Thyroid gland (tissue), 4 donors: ENCODE data around the gene CEP83. TPM values are rescaled to one million over a fixed set of nuclear protein-coding genes. Genes with fewer than 3 reads are reported as not detected.
A peak's percentile ranks its signal among the peaks of the same experiment; 100 is the strongest.

Experiments used
- DNase-seq, 2 donors: peaks; one replicate each; pipeline ENCODE4 v3.0.0-alpha.2; 2019
- H3K27ac ChIP-seq, 3 donors: fragments of 200-600 bp; sonication (generic); 1 replicate in 2 of 3; 2 replicates in 1 of 3; pipeline ENCODE4 v1.5.1; 2016 to 2019; ENCODE audit warnings: mild to moderate bottlenecking in 1 of 3, moderate library complexity in 1 of 3
- H3K27me3 ChIP-seq: fragments of 200-600 bp; sonication (generic); one replicate; pipeline ENCODE4 v1.5.1; 2019
- H3K36me3 ChIP-seq, 2 donors: fragments of 200-600 bp; sonication (generic); one replicate each; pipeline ENCODE4 v1.5.1; 2016 to 2019
- H3K4me1 ChIP-seq, 2 donors: fragments of 200-600 bp; sonication (generic); one replicate each; pipeline ENCODE4 v1.5.1; 2017 to 2019
- H3K4me3 ChIP-seq, 3 donors: fragments of 200-600 bp; sonication (generic); replicated peaks in 1 of 3; 1 replicate in 2 of 3; 2 replicates in 1 of 3; pipeline ENCODE4 v1.5.1; 2016; ENCODE audit warnings: mild to moderate bottlenecking in 1 of 3
- H3K9me3 ChIP-seq: fragments of 200-600 bp; sonication (generic); one replicate; pipeline ENCODE4 v1.5.1; 2017
- POLR2A ChIP-seq, 2 donors: fragments of 450-650 bp; IDR thresholded peaks; one replicate each; pipeline ENCODE4 v1.6.1; 2017; ENCODE audit warnings: antibody characterized with exemption in 2 of 2, mild to moderate bottlenecking in 2 of 2, moderate library complexity in 1 of 2
- WGBS, 2 donors: methylation state at CpG; one replicate each; pipeline ENCODE4 v1.1.5; 2017; 5-methylcytosine and 5-hydroxymethylcytosine counted together
- intact Hi-C: fragments of 100-400 bp; cut with DNase I; formaldehyde crosslinking; loops from one replicate; pipeline ENCODE4 v1.15.1; 2023
- total RNA-seq, 4 donors: library from RNA; depleted of rRNA; stranded (reverse); fragments of >200 nt; gene quantifications; one replicate each; pipeline ENCODE4 v1.2.3, GENCODE V29; 2016
- TF ChIP-seq, protein P1 (sequence below), 6 experiments: fragments of 200-600 bp in 3 of 6; fragments of 450-650 bp in 3 of 6; sonication (generic) in 3 of 6; IDR thresholded peaks; one replicate each; pipeline ENCODE4 v1.5.1; 2016 to 2019; ENCODE audit warnings: antibody characterized with exemption in 6 of 6, mild to moderate bottlenecking in 2 of 6, inconsistent platforms in 1 of 6, moderate library complexity in 1 of 6

The CEP83 gene
- total RNA-seq, 4 donors from 2014 or later, result 24.1 to 41.9 (median 29.4) TPM

DNA sequence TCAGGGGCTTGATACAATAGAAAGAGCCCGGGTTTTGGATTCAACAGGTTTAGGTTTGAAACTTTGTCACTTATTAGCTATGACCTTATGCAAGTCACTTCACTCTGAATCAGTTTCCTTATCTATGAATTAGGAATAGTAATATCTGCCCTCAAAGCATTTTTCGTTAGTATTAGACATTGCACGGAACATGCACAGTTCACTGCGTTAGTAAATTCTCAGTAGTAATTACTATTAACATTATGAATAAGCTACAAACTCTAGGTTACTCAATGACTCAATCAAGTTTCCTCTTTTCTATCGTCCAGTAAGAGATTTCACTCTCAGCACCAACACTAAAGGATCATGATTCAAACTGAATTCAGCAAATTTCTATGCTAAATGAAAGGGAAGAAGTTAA is 150.3 kb downstream of the CEP83 start:
- H3K36me3 ChIP-seq, result no peaks in the 10 kb centered on the region
- no peak overlapping the region for H3K27ac ChIP-seq
- H3K27me3 ChIP-seq, result no peaks in the 10 kb centered on the region
- intact Hi-C loops, result no loop called here
- peaks cover 10 to 23% of the 10 kb centered on the region in 2 donors for H3K4me1 ChIP-seq
- WGBS, 2 donors, result 94 to 97% methylated on average over 5 of the region's 5 CpGs
- no peaks in the 10 kb centered on the region for H3K9me3 ChIP-seq
- TF ChIP-seq, protein P1, sequence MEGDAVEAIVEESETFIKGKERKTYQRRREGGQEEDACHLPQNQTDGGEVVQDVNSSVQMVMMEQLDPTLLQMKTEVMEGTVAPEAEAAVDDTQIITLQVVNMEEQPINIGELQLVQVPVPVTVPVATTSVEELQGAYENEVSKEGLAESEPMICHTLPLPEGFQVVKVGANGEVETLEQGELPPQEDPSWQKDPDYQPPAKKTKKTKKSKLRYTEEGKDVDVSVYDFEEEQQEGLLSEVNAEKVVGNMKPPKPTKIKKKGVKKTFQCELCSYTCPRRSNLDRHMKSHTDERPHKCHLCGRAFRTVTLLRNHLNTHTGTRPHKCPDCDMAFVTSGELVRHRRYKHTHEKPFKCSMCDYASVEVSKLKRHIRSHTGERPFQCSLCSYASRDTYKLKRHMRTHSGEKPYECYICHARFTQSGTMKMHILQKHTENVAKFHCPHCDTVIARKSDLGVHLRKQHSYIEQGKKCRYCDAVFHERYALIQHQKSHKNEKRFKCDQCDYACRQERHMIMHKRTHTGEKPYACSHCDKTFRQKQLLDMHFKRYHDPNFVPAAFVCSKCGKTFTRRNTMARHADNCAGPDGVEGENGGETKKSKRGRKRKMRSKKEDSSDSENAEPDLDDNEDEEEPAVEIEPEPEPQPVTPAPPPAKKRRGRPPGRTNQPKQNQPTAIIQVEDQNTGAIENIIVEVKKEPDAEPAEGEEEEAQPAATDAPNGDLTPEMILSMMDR (IDR thresholded peaks at IDR 0.05), result no peak
- TF ChIP-seq POLR2A (IDR thresholded peaks at IDR 0.05), result no peak
- H3K4me3 ChIP-seq, result no peak overlapping the region
- no peak for DNase-seq

DNA sequence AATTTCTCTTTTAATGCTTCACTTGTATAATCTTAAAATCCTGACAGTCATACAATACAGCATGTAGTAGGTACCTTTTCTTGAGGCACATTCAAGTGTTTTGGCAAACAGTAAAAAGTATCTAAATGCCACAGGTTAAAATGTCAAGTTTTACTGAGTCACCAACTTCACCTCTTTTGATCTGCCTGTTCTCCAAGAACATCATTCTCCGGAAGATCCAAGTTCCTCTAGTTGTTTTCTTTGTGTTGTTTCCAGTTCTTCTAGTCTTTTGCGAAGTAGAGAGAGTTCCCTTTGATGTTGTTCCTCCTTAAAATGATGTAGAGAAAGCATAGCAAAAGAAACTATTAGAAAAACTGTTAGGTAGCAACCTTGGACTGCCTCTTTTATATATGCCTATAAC is 151.1 kb downstream of the CEP83 start:
- Histone ChIP-seq H3K4me1 (peaks cover 13 to 27% of the 10 kb centered on the region in 2 donors), H3K9me3 (no peaks in the 10 kb centered on the region), H3K27ac (peak overlapping the region in 1 of 3 donors; percentile 30), H3K27me3 (no peaks in the 10 kb centered on the region), H3K4me3 (no peak overlapping the region), H3K36me3 (no peaks in the 10 kb centered on the region)
- DNase-seq, result no peak
- WGBS, 2 donors, result 31% methylated on average over 2 of the region's 2 CpGs
- intact Hi-C loops, result no loop called here
- TF ChIP-seq, protein P1 (IDR thresholded peaks at IDR 0.05), result no peak
- TF ChIP-seq POLR2A (IDR thresholded peaks at IDR 0.05), result no peak

DNA sequence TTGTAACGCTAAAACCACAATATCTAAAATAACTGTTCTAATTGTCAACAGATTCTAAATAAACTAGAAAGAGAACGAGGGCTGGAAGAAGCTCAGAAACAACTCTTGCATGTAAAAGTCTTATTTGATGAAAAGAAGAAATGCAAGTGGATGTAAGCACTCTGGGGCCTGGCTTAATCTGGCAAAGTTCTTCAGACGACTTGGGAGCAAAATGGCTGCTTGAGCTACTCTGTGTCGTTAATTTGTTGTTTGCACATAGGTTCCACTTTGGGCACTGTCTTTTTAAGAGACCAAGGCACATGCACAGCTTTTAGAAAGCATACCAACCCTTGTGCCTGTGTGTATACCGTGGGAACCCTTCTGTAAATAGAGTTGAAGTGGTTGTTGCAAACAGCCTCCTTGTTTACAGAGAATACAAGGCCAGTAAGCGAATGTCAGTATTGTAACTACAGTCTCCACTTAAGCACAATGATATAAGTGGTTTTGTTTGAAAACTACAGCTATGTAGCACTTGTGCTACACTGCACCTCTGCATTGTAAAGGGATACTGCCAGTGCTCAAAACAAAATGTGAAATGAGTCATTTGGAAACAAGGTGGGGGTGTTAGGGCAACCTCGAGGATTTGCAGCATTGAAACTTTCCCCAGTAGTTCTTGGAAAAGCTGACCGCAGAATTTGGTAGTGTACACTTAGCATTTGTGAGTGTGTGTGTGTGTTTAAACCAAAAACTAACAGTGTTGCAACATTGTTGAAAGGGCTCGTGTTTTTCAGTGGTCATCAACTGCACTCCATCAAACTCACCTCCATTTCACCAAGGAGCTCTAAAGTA is 154.3 kb downstream of the CEP83 start:
- H3K27ac ChIP-seq, result peak overlapping the region; percentile 45 to 76 (median 56)
- H3K36me3 ChIP-seq, result no peaks in the 10 kb centered on the region
- no peak for TF ChIP-seq POLR2A (IDR thresholded peaks at IDR 0.05)
- TF ChIP-seq, protein P1 (IDR thresholded peaks at IDR 0.05), result no peak
- peaks cover 13 to 27% of the 10 kb centered on the region in 2 donors for H3K4me1 ChIP-seq
- DNase-seq, result no peak
- no peaks in the 10 kb centered on the region for H3K27me3 ChIP-seq
- WGBS, 2 donors, result 35 to 42% methylated on average over 9 of the region's 9 CpGs
- no peak overlapping the region for H3K4me3 ChIP-seq
- intact Hi-C loops, result no loop called here
- H3K9me3 ChIP-seq, result no peaks in the 10 kb centered on the region

DNA sequence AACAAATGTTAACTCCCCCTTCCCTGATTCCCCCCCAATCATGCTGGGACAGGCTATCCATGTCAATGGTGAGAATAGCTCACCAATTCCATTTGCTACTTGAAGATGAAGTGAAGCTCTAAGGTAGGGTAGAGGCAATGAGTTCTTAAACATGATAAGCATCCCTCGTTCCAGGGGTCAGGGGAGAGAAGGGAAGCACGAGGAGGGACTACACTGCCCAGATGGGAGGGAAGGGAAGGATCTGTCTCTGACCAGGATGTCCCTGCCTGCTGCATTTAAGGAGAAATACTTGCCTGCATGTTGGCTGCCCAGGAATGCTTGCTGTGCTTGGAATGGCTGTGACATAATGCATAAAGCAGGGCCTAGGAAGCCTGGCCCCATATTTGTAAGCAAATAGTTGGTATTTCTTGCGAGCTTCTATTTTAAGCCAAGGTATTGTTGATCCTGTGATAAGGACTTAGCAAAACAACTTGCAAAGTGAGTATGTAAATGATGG is 155.1 kb downstream of the CEP83 start:
- Histone ChIP-seq H3K4me3 (no peak overlapping the region), H3K4me1 (peaks cover 13 to 27% of the 10 kb centered on the region in 2 donors), H3K27ac (peak overlapping the region; percentile 45 to 76 (median 56)), H3K36me3 (no peaks in the 10 kb centered on the region), H3K27me3 (no peaks in the 10 kb centered on the region), H3K9me3 (no peaks in the 10 kb centered on the region)
- WGBS, 2 donors, result 70 to 75% methylated on average over 3 of the region's 3 CpGs
- intact Hi-C loops, result no loop called here
- DNase-seq, result peak in 1 of 2 donors; percentile 23
- TF ChIP-seq, protein P1 (IDR thresholded peaks at IDR 0.05), result no peak
- TF ChIP-seq POLR2A (IDR thresholded peaks at IDR 0.05), result no peak

DNA sequence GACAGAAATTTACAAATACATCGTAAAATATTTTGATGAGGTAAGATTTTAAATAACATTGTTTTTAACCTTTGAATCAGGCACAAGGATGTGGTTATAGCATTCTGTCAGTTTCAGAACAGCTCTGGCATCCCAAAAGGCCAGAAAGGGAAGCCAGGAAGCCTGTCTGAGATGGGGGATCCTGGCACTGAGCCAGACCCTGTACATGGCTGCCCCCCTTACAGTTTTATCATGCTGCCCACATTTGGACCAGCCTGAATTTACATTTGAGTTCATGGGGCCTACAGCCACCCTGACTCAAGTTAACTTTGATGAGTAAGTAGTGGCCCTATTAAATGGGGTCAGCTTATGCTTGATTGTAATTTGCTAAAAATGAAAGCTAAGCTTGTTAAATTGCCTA is 155.7 kb downstream of the CEP83 start:
- TF ChIP-seq, protein P1 (IDR thresholded peaks at IDR 0.05), result no peak
- TF ChIP-seq POLR2A (IDR thresholded peaks at IDR 0.05), result no peak
- intact Hi-C loops, result no loop called here
- Histone ChIP-seq H3K4me1 (peaks cover 13 to 24% of the 10 kb centered on the region in 2 donors), H3K27ac (peak overlapping the region in 1 of 3 donors; percentile 76), H3K36me3 (no peaks in the 10 kb centered on the region), H3K27me3 (no peaks in the 10 kb centered on the region), H3K9me3 (no peaks in the 10 kb centered on the region), H3K4me3 (no peak overlapping the region)
- WGBS, 2 donors, result 93 to 96% methylated on average over 1 of the region's 1 CpG
- DNase-seq, result no peak
